ENCODE data around the gene MYOM3. TPM values are rescaled to one million over a fixed set of nuclear protein-coding genes. Genes with fewer than 3 reads are reported as not detected.

Gene MYOM3
- total and polyA plus RNA-seq, 2 of the 13 experiments (the other 11 are each of a cell fraction or from before 2014, with no cell fraction given) = 5.8 to 15.3 TPM

DNA sequence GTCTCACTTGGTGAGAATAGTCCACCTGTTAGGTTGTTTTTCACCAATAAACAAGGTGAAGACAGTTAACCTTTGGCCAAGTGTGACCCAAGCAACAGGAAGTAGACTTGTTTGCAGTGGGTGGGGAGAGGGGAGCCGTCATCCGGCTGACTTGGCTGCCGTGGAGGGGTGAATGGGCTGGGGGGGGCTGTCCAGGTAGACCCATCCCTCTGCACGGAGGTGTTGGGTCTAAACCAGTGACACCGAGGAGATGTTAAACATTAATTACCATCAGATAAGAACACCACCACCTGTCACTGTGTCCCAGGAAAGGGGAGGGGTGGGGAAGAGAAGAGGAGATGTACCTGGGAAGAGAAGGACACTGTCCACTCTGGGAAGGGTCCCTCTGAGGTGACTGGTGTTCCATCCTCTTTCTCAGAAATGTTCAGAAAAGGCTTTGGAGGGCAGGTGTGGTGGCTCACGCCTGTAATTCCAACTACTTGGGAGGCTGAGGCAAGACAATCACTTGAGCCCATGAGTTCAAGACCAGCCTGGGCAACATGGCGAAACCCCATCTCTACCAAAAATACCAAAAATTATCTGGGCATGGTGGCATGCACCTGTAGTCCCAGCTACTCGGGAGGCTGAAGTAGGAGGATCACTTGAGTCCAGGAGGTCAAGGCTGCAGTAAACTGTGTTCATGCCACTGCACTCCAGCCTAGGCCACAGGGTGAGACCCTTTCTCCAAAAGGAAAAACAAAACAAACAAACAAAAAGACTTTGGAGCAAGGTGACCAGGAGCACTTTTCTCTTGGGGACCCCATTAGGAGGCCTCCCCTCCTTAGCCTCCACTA lies 6.7 kb upstream of the MYOM3 start (continued):
- no peak for TF ChIP-seq HHEX (CRISPR knock-in tag; IDR thresholded peaks at IDR 0.05)
- TF ChIP-seq ZNF503 (CRISPR knock-in tag; IDR thresholded peaks at IDR 0.05) = no peak
- TF ChIP-seq NPAS2 (CRISPR knock-in tag; IDR thresholded peaks at IDR 0.05; ENCODE audit: borderline replicate concordance) = no peak
- no peak for TF ChIP-seq ZNF251 (CRISPR knock-in tag; IDR thresholded peaks at IDR 0.05)
- TF ChIP-seq TOE1 (CRISPR knock-in tag; IDR thresholded peaks at IDR 0.05) = no peak
- no peak for TF ChIP-seq ATRX (CRISPR knock-in tag; IDR thresholded peaks at IDR 0.05; ENCODE audit: borderline replicate concordance)
- 0 out of 2 replicates have a peak, but pooled peaks have one; percentile 93 for TF ChIP-seq FOXO4 (CRISPR knock-in tag; conservative IDR thresholded peaks at IDR 0.05)
- TF ChIP-seq, protein P1, sequence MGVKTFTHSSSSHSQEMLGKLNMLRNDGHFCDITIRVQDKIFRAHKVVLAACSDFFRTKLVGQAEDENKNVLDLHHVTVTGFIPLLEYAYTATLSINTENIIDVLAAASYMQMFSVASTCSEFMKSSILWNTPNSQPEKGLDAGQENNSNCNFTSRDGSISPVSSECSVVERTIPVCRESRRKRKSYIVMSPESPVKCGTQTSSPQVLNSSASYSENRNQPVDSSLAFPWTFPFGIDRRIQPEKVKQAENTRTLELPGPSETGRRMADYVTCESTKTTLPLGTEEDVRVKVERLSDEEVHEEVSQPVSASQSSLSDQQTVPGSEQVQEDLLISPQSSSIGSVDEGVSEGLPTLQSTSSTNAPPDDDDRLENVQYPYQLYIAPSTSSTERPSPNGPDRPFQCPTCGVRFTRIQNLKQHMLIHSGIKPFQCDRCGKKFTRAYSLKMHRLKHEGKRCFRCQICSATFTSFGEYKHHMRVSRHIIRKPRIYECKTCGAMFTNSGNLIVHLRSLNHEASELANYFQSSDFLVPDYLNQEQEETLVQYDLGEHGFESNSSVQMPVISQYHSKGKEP (CRISPR knock-in tag; IDR thresholded peaks at IDR 0.05) = no peak
- TF ChIP-seq RORA (CRISPR knock-in tag; IDR thresholded peaks at IDR 0.05) = no peak
- TF ChIP-seq, protein P2, sequence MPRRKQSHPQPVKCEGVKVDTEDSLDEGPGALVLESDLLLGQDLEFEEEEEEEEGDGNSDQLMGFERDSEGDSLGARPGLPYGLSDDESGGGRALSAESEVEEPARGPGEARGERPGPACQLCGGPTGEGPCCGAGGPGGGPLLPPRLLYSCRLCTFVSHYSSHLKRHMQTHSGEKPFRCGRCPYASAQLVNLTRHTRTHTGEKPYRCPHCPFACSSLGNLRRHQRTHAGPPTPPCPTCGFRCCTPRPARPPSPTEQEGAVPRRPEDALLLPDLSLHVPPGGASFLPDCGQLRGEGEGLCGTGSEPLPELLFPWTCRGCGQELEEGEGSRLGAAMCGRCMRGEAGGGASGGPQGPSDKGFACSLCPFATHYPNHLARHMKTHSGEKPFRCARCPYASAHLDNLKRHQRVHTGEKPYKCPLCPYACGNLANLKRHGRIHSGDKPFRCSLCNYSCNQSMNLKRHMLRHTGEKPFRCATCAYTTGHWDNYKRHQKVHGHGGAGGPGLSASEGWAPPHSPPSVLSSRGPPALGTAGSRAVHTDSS (CRISPR knock-in tag; conservative IDR thresholded peaks at IDR 0.05) = no peak
- no peak for TF ChIP-seq ZNF607 (CRISPR knock-in tag; IDR thresholded peaks at IDR 0.05; ENCODE audit: borderline replicate concordance)
- TF ChIP-seq PCBP2 (optimal IDR thresholded peaks at IDR 0.05; ENCODE audit: low read depth, low read length, poor library complexity, severe bottlenecking) = no peak
- TF ChIP-seq ETV6 (CRISPR knock-in tag; conservative IDR thresholded peaks at IDR 0.05) = no peak
- no peak for TF ChIP-seq BRF2 (CRISPR knock-in tag; IDR thresholded peaks at IDR 0.05)
- TF ChIP-seq MED1 (CRISPR knock-in tag; IDR thresholded peaks at IDR 0.05) = peak; percentile 86
- no peak for TF ChIP-seq SRSF4 (IDR thresholded peaks at IDR 0.05; ENCODE audit: low read depth, low read length, poor library complexity, severe bottlenecking)
- TF ChIP-seq ZNF276 (CRISPR knock-in tag; IDR thresholded peaks at IDR 0.05; ENCODE audit: low read depth) = no peak
- no peak for TF ChIP-seq ZNF576 (CRISPR knock-in tag; IDR thresholded peaks at IDR 0.05)

Measured in HepG2 (cell line).